MCF 10A (cell line): ENCODE results near the gene BUD31. TPM values are rescaled to one million over a fixed set of nuclear protein-coding genes. Genes with fewer than 3 reads are reported as not detected.
A peak's percentile ranks its signal among the peaks of the same experiment; 100 is the strongest.

ENCODE experiments used
- BruUV-seq: library from RNA; stranded (reverse); fragments of 400-500 nt; replicated peaks from 2 replicates; lab custom pipeline; 2021; lab: Mats Ljungman, UMichigan
- CTCF ChIA-PET: fragments of 300-600 bp; sonication (Branson Sonifier 250); formaldehyde crosslinking; extraction: SDS; loops from one replicate; lab custom pipeline; 2021; ENCODE audit warnings: antibody characterized with exemption, inconsistent platforms; lab: Yijun Ruan, JAX
- POLR2A ChIA-PET: fragments of 300-600, 350-650 bp; sonication (Branson Sonifier 250); formaldehyde crosslinking; extraction: SDS; loops from one replicate; lab custom pipeline; 2020; ENCODE audit warnings: antibody characterized with exemption, inconsistent platforms; lab: Yijun Ruan, JAX
- DNase-seq: peaks from one replicate; pipeline ENCODE4 v3.0.0-alpha.2; 2018; ENCODE audit not compliant: unreplicated experiment
- H3K27ac Mint-ChIP-seq: one replicate; pipeline ENCODE4 v1.8.0; 2022; ENCODE audit warnings: mild to moderate bottlenecking, low read depth, mixed read lengths; ENCODE audit not compliant: unreplicated experiment
- H3K27me3 Mint-ChIP-seq: one replicate; pipeline ENCODE4 v1.8.0; 2022; ENCODE audit warnings: mixed read lengths; ENCODE audit not compliant: insufficient read depth, unreplicated experiment
- H3K36me3 Mint-ChIP-seq: one replicate; pipeline ENCODE4 v1.8.0; 2022; ENCODE audit warnings: mild to moderate bottlenecking, moderate library complexity, mixed read lengths; ENCODE audit not compliant: insufficient read depth, unreplicated experiment
- H3K4me1 Mint-ChIP-seq: one replicate; pipeline ENCODE4 v1.8.0; 2022; ENCODE audit warnings: mixed read lengths; ENCODE audit not compliant: insufficient read depth, unreplicated experiment
- H3K4me3 Mint-ChIP-seq: one replicate; pipeline ENCODE4 v1.8.0; 2022; ENCODE audit warnings: mild to moderate bottlenecking, moderate library complexity, mixed read lengths; ENCODE audit not compliant: unreplicated experiment
- H3K9me3 Mint-ChIP-seq: one replicate; pipeline ENCODE4 v1.8.0; 2022; ENCODE audit warnings: mixed read lengths; ENCODE audit not compliant: unreplicated experiment
- CTCF ChIP-seq: fragments of 200-600 bp; IDR thresholded peaks from one replicate; pipeline ENCODE4 v1.8.0; 2022; ENCODE audit warnings: antibody characterized with exemption, mild to moderate bottlenecking; ENCODE audit not compliant: unreplicated experiment
- intact Hi-C: fragments of 100-400 bp; cut with micrococcal nuclease; formaldehyde crosslinking; loops from 2 replicates; pipeline ENCODE4 v1.14.1; 2022
- total RNA-seq: library from RNA; stranded (reverse); gene quantifications from 2 replicates; pipeline ENCODE4 v1.2.3, GENCODE V29; 2022

Gene BUD31
- total RNA-seq, 1 experiment from 2014 or later, result 224 TPM

- ChIA-PET CTCF (interaction anchor here (0.7 kb wide), 1 partner anchor 1882 kb away, joined by 3 read pairs; no protein-coding TSS in a partner anchor), POLR2A (interaction anchor here (1.5 to 3.0 kb wide), 3 partner anchors 9 to 48 kb away, joined by 5 to 18 read pairs (median 5); partner anchors contain the start of genes ATP5MF, BUD31, CPSF4 and PDAP1)
- H3K4me3 Mint-ChIP-seq, result no peak overlapping the region
- no peak for DNase-seq
- no TSS peak for BruUV-seq
- peaks cover 69% of the 10 kb centered on the region for H3K36me3 Mint-ChIP-seq
- H3K27me3 Mint-ChIP-seq, result no peaks in the 10 kb centered on the region
- peaks cover 12% of the 10 kb centered on the region for H3K4me1 Mint-ChIP-seq
- intact Hi-C loops, result no loop called here
- H3K9me3 Mint-ChIP-seq, result no peaks in the 10 kb centered on the region
- no peak overlapping the region for H3K27ac Mint-ChIP-seq
- TF ChIP-seq CTCF, result no peak
These were observed 47.5 kb downstream of the BUD31 start for GRCh38 chr7:99456288-99456687.

GRCh38 chr7:99457050-99457649 lies 48.4 kb downstream of the BUD31 start:
- Mint-ChIP-seq H3K27me3 (no peaks in the 10 kb centered on the region), H3K4me1 (peaks cover 12% of the 10 kb centered on the region), H3K36me3 (peaks cover 69% of the 10 kb centered on the region), H3K9me3 (no peaks in the 10 kb centered on the region), H3K27ac (no peak overlapping the region), H3K4me3 (no peak overlapping the region)
- no peak for DNase-seq
- BruUV-seq, result no TSS peak
- TF ChIP-seq CTCF, result no peak
- POLR2A ChIA-PET, result interaction anchor here (0.7 to 3.0 kb wide), 3 partner anchors 8 to 48 kb away, joined by 3 to 18 read pairs (median 5); partner anchors contain the start of genes ATP5MF, BUD31 and PDAP1
- CTCF ChIA-PET, result no interaction called here
- intact Hi-C loops, result no loop called here

DNA sequence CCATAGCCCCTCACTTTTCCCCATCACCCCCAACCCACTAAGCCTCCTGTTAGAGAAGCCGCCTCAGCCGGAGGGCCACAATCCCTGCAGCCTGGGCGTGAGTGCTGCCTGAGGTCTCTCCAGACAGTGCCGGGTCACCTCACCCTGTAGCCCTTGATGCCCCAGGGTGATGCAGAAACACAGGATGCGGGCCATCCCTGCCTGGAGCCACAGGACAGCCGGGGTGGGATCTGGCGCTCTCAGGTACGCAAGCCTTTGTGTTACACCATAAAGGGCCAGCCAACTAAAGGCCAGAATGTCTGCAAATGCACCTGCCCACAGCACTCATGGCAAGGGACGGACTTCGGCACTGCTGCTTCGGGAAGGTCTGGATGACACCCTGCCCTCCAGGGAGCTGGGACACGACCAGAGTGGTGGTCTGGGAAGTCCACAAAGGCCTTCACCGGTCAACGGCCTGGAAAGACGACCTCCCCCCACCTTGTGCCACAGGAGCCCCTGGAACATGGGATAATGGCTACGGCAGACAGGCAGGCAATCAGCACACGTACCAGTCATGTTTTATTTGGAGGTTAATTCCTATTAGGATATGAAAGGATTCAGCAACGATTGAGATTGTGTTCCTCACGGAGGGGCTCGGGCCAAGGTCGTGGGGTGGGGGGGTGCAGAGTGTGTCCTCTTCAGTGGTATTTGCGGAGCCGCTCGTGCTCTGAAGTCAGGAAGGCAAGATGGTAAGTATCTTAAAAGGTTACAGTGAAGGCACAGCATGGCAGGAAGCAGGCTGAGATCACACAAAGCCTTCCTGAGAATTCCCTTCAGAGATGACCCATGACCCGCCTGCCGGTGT lies 49.1 kb downstream of the BUD31 start:
- Mint-ChIP-seq H3K27ac (no peak overlapping the region), H3K4me1 (peaks cover 12% of the 10 kb centered on the region), H3K4me3 (no peak overlapping the region), H3K9me3 (no peaks in the 10 kb centered on the region), H3K36me3 (peaks cover 68% of the 10 kb centered on the region), H3K27me3 (no peaks in the 10 kb centered on the region)
- ChIA-PET CTCF (no interaction called here), POLR2A (interaction anchor here (0.7 to 3.0 kb wide), 2 partner anchors 8 to 273 kb away, joined by 3 to 18 read pairs; partner anchors contain the start of gene ATP5MF)
- DNase-seq, result no peak
- TF ChIP-seq CTCF, result no peak
- intact Hi-C loops, result no loop called here
- BruUV-seq, result no TSS peak

DNA sequence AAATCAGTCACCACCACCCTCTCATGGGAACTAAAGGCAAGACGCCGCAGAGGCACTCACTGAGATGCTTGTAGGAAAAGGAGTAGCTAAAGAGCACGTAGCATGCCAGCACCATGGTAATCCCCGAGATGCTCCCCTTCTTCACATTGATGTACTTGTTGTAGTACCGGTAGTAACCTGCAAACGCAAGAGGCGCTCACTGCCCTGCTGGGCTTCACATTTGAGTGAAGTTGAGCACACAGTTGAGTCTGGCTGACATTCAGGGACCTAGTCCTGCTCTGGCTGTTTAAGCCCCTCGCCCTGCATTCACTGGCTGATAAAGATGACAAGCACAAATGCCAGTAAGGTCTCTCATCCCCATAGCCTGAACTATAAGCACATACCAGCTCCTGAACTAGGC lies 50.3 kb downstream of the BUD31 start:
- ChIA-PET POLR2A (interaction anchor here (0.7 kb wide), 1 partner anchor 78 kb away, joined by 3 read pairs; no protein-coding TSS in a partner anchor), CTCF (interaction anchor here (0.5 to 1.4 kb wide), 4 partner anchors 15 to 662 kb away, joined by 3 to 6 read pairs (median 3); partner anchors contain the start of genes CPSF4 and PTCD1)
- peak; percentile 36 for DNase-seq
- Mint-ChIP-seq H3K36me3 (peaks cover 69% of the 10 kb centered on the region), H3K9me3 (no peaks in the 10 kb centered on the region), H3K27ac (peak overlapping the region; percentile 19), H3K4me1 (peaks cover 17% of the 10 kb centered on the region), H3K27me3 (no peaks in the 10 kb centered on the region), H3K4me3 (no peak overlapping the region)
- TF ChIP-seq CTCF, result no peak
- no TSS peak for BruUV-seq
- intact Hi-C loops, result no loop called here
